Measurements from ENCODE around the gene TMEM106C. TPM values are rescaled to one million over a fixed set of nuclear protein-coding genes. Genes with fewer than 3 reads are reported as not detected.

Gene TMEM106C
- total and polyA plus RNA-seq, 10 of the 15 experiments (the other 5 are each of a cell fraction or from before 2014, with no cell fraction given) = 90.2 to 280 (median 161) TPM

- H3K36me3 ChIP-seq (ENCODE audit: control insufficient read depth in 2 of 2, insufficient read depth in 2 of 2, low read length in 1 of 2) = no peaks in the 10 kb centered on the region
- no peaks in the 10 kb centered on the region; the same call in 1 of the 2 replicates for H4K20me1 ChIP-seq (ENCODE audit: control insufficient read depth, insufficient read depth)
- CTCF ChIA-PET = interaction anchor here (1.3 kb wide), 1 partner anchor 16 kb away, joined by 6 read pairs; no protein-coding TSS in a partner anchor
- in situ Hi-C loops (cut with MboI) = no loop called here
- POLR2A ChIA-PET = no interaction called here
- no peak overlapping the region for H3K4me2 ChIP-seq (ENCODE audit: control insufficient read depth, insufficient read depth)
- RAD21 ChIA-PET (ENCODE audit: unreplicated experiment) = no interaction called here
- no peaks in the 10 kb centered on the region; a peak in 3 of 4 replicates for H3K27me3 ChIP-seq (replicated peaks in 1 of 2; ENCODE audit: control insufficient read depth in 2 of 2, insufficient read depth in 2 of 2, low read length in 1 of 2)
- no peak for FAIRE-seq
- ATAC-seq = no peak
- H3K4me3 ChIP-seq = no peak overlapping the region
- SMC1A ChIA-PET (ENCODE audit: uncharacterized antibody, unreplicated experiment) = no interaction called here
- H3K79me2 ChIP-seq (ENCODE audit: control insufficient read depth, insufficient read depth, low read length) = no peaks in the 10 kb centered on the region
- intact Hi-C loops (cut with micrococcal nuclease; ENCODE audit: unreplicated experiment) = no loop called here
- BruUV-seq (replicated peaks) = no TSS peak
- no peak overlapping the region for H3K9ac ChIP-seq (ENCODE audit: control insufficient read depth, insufficient read depth, low read length)
- H3K27ac ChIP-seq (ENCODE audit: control insufficient read depth, insufficient read depth) = no peak overlapping the region
- no peaks in the 10 kb centered on the region for H3K4me1 ChIP-seq (ENCODE audit: control insufficient read depth, insufficient read depth, low read length)
- WGBS (ENCODE audit: insufficient coverage, insufficient replicate concordance, low lambda C conversion rate, missing lambda C conversion rate) = 37% methylated on average over 17 of the region's 17 CpGs
- no peaks in the 10 kb centered on the region for H3K9me3 ChIP-seq (replicated peaks; ENCODE audit: control insufficient read depth, insufficient read depth, low read length)
- DNase-seq (ENCODE audit: low read depth, low spot score) = no peak
- no peak overlapping the region for H2AFZ ChIP-seq (ENCODE audit: control insufficient read depth, low read depth, low read length)
- TF ChIP-seq GATAD2B (conservative IDR thresholded peaks at IDR 0.05; ENCODE audit: low read depth) (no peak), SMAD5 (IDR thresholded peaks at IDR 0.05; ENCODE audit: low read depth) (no peak), TCF7 (IDR thresholded peaks at IDR 0.05; ENCODE audit: borderline replicate concordance) (no peak), ZNF687 (IDR thresholded peaks at IDR 0.05) (no peak), HCFC1 (IDR thresholded peaks at IDR 0.05; ENCODE audit: low read length) (no peak), ZBTB33 (IDR thresholded peaks at IDR 0.05) (no peak), MLLT1 (IDR thresholded peaks at IDR 0.05) (no peak), NFYA (IDR thresholded peaks at IDR 0.05; ENCODE audit: borderline replicate concordance, low read depth, low read length) (no peak), BACH1 (IDR thresholded peaks at IDR 0.05; ENCODE audit: borderline replicate concordance) (no peak), RELA (IDR thresholded peaks at IDR 0.05; ENCODE audit: borderline replicate concordance, partially characterized antibody) (no peak), RAD51 (IDR thresholded peaks at IDR 0.05) (no peak), KDM1A (IDR thresholded peaks at IDR 0.05; ENCODE audit: borderline replicate concordance) (no peak), TCF3 (IDR thresholded peaks at IDR 0.05; ENCODE audit: borderline replicate concordance, insufficient read depth, low read depth, low read length) (no peak), TBL1XR1 (IDR thresholded peaks at IDR 0.05; ENCODE audit: low read depth, low read length) (no peak), JUND (IDR thresholded peaks at IDR 0.05; ENCODE audit: low read depth, low read length) (no peak), BCL11A (IDR thresholded peaks at IDR 0.05; ENCODE audit: low read depth, low read length) (no peak)
- TF ChIP-seq, protein P1, sequence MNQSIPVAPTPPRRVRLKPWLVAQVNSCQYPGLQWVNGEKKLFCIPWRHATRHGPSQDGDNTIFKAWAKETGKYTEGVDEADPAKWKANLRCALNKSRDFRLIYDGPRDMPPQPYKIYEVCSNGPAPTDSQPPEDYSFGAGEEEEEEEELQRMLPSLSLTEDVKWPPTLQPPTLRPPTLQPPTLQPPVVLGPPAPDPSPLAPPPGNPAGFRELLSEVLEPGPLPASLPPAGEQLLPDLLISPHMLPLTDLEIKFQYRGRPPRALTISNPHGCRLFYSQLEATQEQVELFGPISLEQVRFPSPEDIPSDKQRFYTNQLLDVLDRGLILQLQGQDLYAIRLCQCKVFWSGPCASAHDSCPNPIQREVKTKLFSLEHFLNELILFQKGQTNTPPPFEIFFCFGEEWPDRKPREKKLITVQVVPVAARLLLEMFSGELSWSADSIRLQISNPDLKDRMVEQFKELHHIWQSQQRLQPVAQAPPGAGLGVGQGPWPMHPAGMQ (IDR thresholded peaks at IDR 0.05; ENCODE audit: borderline replicate concordance) = no peak
Observed at GRCh38 chr12:47980779-47981495, 17.5 kb downstream of the TMEM106C start.

Measured in GM12878 (cell line).